ENCODE results near the gene CEACAM7.

- TF ChIP-seq CTCF (IDR thresholded peaks at IDR 0.05) (peak; percentile 59 to 77 (median 68)), POLR2AphosphoS5 (IDR thresholded peaks at IDR 0.05) (no peak), POLR2A (IDR thresholded peaks at IDR 0.05) (no peak)
Measured at GRCh38 chr19:41641879-41642485, 46.1 kb downstream of the CEACAM7 start.

Measured in gastroesophageal sphincter (tissue), 3 donors.